Anterior cingulate cortex (tissue), 58 donors: ENCODE measurements around the gene HYAL2.

Experiments used
- DNase-seq, 58 donors: peaks; one replicate each; lab custom pipeline; 2025; lab: John Stamatoyannopoulos, UW

Gene HYAL2

DNA sequence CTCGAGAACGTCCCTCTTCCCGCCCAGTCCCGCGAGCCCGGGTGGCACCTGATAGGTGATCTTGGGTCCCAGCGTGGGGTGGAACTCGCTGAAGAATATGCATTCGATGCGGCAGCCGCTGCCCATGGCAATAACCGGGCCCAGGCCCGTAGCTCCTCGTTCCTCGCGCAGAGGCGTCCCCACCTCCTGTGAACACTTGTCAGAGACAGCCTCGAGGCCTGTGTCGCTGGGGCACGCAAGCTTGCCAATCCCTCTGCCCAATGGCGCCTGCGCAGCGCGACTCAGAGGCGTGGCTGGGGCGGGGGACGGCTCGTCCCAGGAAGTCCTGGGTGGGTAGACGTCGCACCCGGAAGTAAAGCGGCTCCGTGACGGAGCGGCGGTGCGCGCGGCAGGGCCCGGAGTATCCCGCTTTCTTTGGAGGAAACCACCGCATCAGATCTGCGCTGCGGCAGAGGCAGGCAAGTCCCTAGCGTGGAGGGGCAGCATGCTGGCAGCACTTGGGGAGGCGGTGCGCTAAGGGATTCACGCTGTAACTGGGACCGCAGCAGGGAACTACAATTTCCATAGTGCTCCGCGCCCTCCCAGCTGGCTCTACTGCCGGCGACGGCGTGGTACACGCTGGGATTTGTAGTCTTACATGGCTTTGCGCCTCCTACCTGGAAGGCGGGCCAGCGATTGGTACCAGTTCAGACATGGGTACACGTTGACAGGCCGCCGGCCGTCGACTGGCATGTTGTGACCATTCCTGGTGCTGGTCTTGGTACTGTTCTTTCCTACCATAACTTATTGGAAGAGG, 28.2 kb upstream of the HYAL2 start, which contains the start of the genes CYB561D2 and NPRL2:
Gene CYB561D2, plus strand, starts transcription at position 336 of the 796 bp plus-strand sequence. CDS start 572 bp downstream, outside the sequence.
Gene NPRL2, minus strand, starts transcription at position 249 of the 796 bp plus-strand sequence. Its CDS starts 123 bp downstream, at position 126.
- DNase-seq: peak; percentile 89 to 99 (median 97)

DNA sequence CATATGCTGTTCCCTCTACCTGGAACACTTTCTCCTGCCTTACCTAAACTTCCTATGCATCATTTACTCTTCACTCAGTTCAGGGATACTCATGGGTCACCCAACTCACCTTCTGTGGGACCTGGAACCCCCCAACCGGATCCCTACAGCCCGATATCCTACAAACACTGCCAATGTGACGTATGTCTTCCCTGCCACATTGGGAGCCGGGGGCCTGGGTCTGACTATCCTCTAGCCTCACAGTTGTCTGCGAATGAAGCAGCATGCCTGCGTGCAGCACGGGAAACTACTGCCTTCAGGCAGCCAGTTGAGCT, 27.6 kb upstream of the HYAL2 start:
- peak in 1 of 58 donors; percentile 63 for DNase-seq

DNA sequence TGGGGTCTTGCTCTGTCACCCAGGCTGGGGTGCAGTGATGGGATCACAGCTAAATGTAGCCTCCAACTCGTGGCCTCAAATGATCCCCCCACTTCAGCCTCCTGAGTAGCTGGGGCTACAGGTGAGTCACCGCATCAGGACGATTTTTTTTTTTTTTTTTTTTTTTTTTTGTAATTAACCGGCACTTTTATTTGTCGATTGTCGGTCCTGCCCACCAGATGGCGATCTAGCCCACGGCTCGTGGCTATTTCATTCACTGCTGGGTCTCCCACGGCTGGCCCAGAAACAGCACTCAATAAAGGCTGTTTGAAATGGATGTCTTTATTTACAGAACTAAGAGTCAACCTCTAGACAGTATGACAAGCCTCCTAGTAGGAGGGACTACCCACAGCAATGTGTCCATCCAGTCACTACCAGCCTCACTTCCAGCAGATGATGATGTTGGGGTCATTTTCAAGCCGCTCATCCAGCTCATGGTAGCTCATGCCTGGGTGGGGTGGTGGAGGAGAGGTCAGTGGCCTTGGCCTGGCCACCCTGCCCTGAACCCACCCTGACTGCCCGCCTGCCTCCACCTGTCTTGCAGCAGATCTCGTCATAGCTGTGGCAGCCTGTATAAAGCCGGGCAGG, 24.8 kb upstream of the HYAL2 start:
- peak in 50 of 58 donors; percentile 6 to 65 (median 35) for DNase-seq

DNA sequence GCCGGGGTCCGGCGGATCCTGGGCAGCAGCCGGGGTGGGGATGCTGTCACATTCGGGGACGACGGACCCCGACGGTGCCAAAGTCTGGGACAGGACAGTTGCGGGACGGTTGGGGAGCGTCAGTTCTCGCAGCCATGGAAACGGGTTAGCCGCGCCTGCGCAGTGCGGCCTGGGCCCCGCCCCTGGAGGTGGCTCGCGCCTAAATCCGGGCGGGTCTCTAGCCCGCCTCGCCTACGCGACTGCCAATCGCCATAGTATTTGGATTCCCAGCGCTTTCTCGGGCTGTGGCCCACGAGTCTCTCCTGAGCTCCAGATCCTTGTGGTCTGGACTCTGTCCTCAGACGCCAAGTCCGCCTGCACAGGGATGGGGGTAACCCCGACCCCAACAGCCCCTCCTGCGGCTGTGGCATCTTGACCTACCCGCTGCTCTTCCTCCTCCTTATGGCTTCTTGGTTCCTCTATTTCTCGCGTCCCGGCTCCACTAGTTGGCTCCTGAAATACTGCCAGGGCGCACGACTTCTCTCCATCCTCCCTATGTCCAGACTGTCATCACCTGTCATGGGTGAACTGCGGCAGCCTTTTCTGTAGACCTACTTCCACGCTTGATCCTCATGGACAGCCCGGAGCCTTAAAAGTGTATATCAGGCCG, 23.2 kb upstream of the HYAL2 start, which contains the start of gene ZMYND10:
Gene ZMYND10, minus strand, starts transcription at position 147 of the 649 bp plus-strand sequence. CDS start 153 bp downstream, outside the sequence.
- peak in 30 of 58 donors; percentile 10 to 65 (median 28) for DNase-seq

DNA sequence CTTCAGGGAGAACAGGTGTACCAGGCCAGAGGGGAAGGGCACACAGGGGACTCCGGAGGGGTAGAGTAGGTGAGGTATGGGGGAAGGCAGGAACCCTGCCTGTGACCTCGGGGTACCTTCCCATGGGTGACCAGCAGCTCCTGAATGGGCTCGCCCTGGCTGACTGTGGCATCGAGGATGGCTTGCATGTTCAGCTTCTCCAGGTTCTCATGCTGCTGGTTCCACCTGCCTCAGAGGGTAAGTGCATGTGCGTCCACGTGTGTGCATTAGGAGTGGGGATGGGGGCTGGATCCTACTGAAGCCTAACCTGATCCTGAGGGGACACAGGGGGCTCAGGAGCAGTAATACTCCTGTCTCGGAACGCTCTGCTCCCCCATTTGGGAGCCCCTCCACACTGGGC, 22.5 kb upstream of the HYAL2 start:
- DNase-seq: no peak

DNA sequence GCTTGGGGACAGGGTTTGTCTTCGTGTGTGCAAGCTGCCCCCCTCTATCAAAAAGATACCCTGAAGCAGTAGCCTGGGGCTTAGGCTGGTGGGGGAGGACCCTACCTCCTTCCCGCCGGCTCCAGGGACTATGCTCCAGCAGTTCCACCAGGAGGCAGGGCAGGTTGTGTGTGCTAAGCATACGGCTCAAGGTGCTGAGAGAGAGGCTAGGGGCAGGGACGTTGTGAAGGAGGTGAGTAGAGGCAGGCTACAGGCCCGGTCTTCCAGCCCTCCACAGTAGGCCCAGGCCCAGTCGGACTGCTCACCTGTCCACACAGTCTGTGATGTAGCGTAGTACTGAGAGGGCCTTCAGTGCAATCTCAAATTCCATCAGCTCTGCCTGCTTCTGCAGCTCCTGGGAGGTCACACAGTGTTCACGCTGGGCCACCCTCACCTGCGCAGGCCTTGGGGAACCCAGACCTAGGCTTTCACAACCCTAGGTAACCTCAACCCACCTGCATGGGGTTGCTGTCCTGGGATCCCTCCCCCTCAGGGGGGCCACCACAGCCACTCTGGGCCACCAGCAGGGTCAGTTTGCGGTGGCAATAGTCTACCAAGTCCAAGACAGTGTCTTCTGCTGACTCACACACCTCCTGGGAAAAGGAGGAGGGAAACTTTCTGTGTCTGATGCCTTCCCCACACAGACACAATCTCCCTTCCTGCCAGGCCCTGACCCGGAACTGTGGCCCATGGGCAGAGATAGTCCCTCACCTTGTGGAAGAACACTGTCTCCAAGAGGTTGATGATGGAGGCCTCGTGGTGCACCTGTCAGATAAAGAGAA, 20.5 kb upstream of the HYAL2 start:
- no peak for DNase-seq

DNA sequence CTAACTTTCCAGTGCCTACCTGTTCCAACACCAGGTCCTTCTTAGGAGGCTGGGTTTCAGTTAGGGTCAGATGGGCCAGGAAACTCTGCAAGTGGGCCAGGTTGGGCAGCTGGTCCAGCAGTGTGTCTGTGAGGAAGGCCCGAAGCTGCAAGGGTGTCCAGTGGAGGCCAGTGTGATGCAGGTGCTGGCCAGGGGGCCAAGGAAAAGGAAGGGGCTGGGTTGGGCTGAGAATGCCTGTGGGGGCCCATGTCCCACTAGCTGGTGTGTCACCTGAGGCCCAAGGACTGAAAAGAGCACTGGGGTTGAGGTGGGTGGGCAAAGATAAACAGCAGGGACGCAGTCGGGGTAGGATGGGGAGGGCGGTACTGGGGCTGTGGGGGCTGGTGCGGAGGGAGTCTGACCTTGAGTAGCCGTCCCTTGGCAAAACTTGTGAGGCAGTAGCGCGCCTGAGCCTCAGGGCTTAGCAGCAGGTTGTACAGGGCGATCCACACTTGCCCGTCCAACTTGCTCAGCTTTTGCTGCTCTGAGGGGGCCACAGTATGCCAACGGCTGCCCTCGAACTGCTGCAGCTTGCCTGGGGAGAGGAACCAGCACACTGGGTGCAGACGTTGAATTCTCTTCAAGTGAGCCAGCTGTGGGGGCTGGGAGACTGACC, 19.6 kb upstream of the HYAL2 start:
- DNase-seq: no peak

DNA sequence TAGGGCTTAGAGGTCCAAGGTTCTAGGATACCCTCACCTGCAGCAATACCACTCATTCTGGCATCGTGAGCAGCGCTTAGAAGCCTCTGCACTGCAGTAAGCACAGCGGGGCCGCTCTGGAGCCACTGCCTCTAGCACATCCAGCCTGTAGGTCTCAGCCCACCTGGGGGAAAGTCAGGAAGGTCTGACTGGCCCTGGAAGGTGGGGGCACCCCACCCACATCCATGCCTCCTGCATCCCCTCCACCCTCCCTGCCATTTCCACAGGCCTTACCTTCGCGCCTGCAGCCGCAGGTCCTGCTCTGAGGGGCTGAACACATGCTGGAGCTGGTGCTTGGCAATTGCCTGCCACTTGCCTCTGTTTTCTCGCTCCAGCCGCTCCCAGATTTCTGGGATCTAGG, 19.0 kb upstream of the HYAL2 start:
- DNase-seq: no peak

DNA sequence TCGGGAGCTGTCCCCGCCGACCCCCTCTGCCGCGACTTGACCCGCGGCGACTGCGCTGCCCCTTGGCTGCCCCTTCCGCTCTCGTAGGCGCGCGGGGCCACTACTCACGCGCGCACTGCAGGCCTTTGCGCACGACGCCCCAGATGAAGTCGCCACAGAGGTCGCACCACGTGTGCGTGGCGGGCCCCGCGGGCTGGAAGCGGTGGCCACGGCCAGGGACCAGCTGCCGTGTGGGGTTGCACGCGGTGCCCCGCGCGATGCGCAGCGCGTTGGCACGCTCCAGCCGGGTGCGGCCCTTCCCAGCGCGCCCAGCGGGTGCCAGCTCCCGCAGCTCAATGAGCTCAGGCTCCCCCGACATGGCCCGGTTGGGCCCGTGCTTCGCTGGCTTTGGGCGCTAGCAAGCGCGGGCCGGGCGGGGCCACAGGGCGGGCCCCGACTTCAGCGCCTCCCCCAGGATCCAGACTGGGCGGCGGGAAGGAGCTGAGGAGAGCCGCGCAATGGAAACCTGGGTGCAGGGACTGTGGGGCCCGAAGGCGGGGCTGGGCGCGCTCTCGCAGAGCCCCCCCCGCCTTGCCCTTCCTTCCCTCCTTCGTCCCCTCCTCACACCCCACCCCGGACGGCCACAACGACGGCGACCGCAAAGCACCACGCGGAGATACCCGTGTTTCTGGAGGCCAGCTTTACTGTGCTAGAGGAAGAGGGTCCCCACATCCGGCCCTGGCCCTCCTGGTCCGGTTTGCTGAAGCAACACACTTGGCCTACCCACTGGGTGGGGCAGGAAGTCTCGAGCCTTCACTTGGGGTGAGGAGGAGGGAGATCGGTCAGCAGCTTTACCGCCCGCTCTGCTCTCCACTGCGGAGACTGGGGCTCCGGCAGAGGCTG, 18.1 kb upstream of the HYAL2 start, which contains the start of gene RASSF1:
Gene RASSF1, minus strand, starts transcription at position 389 of the 882 bp plus-strand sequence. Its CDS starts 31 bp downstream, at position 358.
- DNase-seq: peak in 3 of 58 donors; percentile 20 to 40 (median 35)

DNA sequence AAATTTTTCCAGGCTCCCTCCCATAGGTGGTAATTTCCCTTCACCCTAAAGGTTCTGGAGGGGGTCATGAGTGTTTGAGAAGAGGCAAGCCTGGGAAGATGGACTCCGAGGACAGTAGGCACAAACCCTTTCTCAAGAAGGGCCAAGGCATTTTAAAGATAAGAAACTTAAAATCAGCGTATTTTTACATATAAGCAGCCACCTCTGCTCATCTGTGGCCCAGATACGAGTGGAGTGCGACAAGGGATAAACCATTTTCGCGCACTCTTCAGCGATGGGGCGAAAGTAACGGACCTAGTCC, 17.6 kb upstream of the HYAL2 start:
- DNase-seq: no peak

DNA sequence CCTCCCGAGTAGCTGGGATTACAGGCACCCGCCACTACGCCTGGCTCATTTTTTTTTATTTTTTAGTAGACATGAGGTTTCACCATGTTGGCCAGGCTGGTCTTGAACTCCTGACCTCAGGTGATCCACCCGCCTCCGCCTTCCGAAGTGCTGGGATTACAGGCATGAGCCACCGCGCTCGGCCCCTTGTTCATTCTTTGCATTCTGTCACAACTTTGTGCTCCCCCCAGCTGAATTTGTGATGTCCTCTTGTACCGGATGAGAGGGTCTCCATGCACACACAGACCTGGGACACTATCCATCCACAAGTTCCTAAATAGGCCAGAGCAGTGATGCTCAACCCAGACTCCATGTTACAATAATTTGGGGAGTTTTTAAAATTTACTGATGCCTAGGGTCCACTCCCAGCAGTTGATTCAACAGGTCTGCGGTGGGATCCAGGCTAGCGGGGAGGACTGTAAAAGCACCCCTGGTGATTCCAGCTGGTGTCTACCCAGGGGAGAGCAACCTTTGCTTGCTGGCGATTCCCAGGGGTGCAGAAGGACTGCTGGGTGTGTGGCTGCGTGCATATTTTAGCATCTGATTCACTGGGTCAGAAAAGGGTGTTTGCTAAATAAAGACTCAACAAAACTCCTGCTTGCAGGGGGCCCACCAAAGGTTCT, 17.1 kb upstream of the HYAL2 start:
- DNase-seq: no peak

DNA sequence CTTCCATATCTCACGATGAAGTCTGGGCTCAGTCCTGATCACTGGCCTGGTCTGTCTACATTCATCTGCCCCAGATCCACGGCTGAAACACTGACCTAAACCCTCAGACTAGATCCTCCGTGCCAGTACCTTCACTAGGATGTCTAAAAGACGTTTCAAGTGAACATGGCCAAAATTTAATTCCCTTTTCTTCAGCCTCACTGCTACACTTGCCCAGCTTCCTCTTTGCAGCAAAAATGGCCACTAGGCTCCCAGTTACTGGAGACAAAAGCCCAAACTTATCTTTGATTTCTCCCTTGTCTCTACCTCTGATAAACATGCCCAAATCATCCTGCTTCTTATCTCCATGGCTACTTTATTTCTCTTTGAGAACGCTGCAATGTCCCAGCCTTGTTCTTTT, 16.4 kb upstream of the HYAL2 start:
- DNase-seq: no peak

DNA sequence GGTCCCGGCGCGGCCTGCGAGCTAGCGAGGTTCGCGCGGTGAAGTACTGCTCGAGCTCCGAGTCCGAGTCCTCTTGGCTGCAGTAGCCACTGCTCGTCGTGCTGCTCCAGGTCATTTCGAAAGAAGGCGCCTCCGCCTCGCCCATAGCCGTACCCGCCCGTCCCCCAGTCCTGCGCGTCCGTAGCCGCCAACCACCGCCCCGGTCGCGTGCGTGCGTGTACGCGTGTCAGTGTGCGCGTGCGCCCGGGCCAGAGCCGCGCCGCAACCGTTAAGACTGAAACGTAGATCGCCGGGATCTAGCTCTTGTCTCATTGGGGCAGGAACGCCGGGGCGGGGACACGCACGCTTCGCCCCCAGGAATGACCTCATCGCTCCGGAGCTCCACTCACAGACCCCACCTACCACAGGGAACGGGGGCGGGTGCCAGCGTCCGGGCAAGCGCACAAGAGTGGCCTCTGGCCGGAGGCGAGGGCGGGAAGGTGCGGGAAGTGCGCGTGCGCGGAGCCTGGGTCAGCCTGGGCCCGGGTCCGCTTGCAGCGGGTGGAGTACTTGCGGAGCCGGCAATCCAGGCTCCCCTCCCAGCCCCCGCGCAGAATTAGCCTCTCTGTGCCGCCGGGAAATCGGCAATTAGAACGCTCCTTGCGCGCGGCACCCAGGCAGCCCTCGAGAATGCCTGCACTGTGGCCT, 14.8 kb upstream of the HYAL2 start:
- peak; percentile 85 to 99 (median 97) for DNase-seq

DNA sequence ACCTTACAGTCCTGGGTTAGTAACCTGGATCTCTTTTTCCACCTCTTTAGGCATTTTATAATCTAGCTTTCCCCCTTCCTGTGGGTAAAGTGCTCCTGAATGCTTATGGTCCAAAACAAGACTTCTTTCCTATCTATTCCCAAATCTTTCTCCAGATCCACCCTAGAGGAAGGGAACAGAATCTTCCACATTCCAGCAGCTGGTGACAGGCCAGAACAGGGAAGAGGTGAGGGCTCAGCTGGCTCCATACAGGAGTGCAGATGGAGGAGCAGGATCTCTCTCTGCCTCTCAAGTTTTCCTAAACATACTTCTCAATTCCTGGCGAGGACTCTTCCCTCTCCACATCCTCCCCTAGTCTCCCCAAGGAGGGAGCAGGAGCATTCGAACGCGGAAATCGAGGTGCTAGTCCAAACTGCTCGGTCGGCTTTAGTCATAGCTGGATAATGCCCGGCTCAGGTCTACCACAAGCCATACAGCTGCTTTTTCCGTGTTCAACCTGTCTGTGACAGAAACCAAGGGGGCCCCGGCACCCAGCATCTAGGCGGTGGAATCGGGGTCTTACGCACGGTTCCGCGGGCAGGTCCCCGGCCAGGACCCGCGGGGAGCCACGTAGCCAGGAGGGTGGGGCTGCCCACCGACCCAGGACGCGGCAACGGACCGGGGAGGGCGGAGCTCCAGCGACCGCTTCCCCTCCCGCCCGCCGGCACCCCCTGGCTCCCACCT, 14.1 kb upstream of the HYAL2 start:
- DNase-seq: peak in 3 of 58 donors; percentile 27 to 59 (median 52)

DNA sequence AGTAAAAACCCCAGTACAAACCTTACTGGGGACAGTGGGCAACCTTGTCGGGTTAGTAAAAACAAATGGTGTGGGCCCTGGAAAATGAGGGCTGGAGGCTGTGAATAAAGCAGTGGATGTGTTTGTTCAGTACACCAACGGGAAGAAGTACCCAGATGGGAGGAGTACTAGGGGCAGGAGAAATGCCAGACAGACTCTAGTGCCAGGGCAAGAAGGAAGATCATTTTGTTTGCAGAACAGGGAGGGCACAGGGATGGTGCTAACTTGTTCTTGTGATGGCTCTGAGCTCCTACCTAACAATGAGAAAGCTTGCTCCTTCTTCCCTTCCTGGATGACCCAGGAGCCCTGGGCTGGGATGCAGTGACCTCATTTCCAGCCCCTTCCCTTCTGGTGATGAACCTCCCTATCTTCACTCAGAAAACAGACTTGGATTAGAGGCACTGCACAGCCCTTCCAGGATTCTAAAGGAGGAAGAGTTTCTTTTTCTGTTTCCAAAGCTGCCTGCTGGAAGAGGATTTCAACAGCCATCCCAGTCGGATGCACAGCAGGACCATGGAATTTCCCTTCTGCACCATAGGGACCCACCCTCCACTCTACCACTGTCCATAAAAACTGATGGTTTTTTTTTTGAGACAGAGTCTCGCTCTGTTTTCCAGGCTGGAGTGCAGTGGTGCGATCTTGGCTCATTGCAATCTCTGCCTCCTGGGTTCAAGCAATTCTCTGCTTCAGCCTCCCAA, 12.0 kb upstream of the HYAL2 start:
- DNase-seq: no peak

DNA sequence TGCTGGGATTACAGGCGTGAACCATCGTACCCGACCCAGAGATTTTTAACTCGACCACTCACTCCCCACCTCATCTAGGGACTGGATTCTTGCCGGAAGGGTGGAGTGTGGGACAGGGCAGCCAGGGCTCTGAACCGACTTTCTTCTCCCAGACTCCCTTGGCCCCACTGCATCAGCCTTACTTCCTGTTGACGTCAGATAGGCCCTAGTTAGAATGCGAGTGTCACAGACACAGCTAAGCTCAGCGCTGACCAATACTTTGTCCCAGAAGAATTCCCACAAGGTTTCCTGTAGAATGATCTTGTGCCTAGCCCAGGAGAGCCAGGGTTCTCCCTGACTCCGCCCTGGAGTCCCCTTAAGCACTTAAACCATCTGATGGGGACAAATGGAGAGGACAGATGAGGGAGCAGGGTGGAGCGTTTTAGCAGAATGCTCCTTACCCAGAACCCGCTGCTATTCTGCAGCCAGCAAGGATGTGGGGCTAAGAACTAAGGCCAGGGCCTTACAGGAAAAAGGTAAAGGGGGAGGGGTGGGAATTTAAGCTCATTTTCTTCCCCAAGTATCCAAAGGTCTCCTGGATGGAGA, 11.3 kb upstream of the HYAL2 start:
- DNase-seq: no peak
